Right atrium auricular region (tissue), 2 donors: ENCODE measurements around the gene TGFBR2. TPM values are rescaled to one million over a fixed set of nuclear protein-coding genes. Genes with fewer than 3 reads are reported as not detected.
"Not testable (repeated sequence)": the region's sequence is repeated elsewhere in the genome, so short reads cannot be mapped to it uniquely, and the experiment has no call there.

Source experiments
- DNase-seq: peaks from one replicate; pipeline ENCODE4 v3.0.0-alpha.2; 2019; ENCODE audit warnings: low spot score
- H3K27ac ChIP-seq, 2 donors: fragments of 200-600 bp; sonication (generic); 1 replicate in 1 of 2; 2 replicates in 1 of 2; pipeline ENCODE4 v1.5.1; 2016 to 2019
- H3K27me3 ChIP-seq, 2 donors: fragments of 200-600 bp; sonication (generic); one replicate each; pipeline versions ENCODE4 v1.5.1 to v1.6.0; 2017 to 2019
- H3K36me3 ChIP-seq: fragments of 200-600 bp; sonication (generic); one replicate; pipeline ENCODE4 v1.5.1; 2016
- H3K4me1 ChIP-seq, 2 donors: fragments of 200-600 bp; sonication (generic); one replicate each; pipeline versions ENCODE4 v1.5.1 to v1.6.0; 2017 to 2019
- H3K4me3 ChIP-seq, 2 donors: fragments of 200-600 bp; sonication (generic); 1 replicate in 1 of 2; 2 replicates in 1 of 2; pipeline ENCODE4 v1.5.1; 2017 to 2019; ENCODE audit warnings: mild to moderate bottlenecking in 1 of 2, moderate library complexity in 1 of 2
- H3K9me3 ChIP-seq, 2 donors: fragments of 200-600 bp; sonication (generic); one replicate each; pipeline ENCODE4 v1.5.1; 2019
- CTCF ChIP-seq, 2 donors: fragments of 200-600 bp; sonication (generic); IDR thresholded peaks; one replicate each; pipeline ENCODE4 v1.5.1; 2019; ENCODE audit warnings: antibody characterized with exemption in 2 of 2
- total RNA-seq, 2 donors: library from RNA; depleted of rRNA; stranded (reverse); fragments of >200 nt; gene quantifications; one replicate each; pipeline ENCODE4 v1.1.0, GENCODE V29; 2016

The TGFBR2 gene
- total RNA-seq, 2 donors from 2014 or later, result 205 to 210 TPM

- H3K4me3 ChIP-seq, result no peak overlapping the region
- peaks cover 24% of the 10 kb centered on the region for H3K36me3 ChIP-seq
- no peak for TF ChIP-seq CTCF (IDR thresholded peaks at IDR 0.05)
- H3K9me3 ChIP-seq, result no peaks in the 10 kb centered on the region
- peak overlapping the region; percentile 8 to 12 for H3K27ac ChIP-seq
- H3K27me3 ChIP-seq, result no peaks in the 10 kb centered on the region
- DNase-seq, result no peak
- peaks cover 0 to 78% of the 10 kb centered on the region in 2 donors for H3K4me1 ChIP-seq
These were observed 15.2 kb downstream of the TGFBR2 start for GRCh38 chr3:30621576-30621975.

- Histone ChIP-seq H3K27me3 (no peaks in the 10 kb centered on the region), H3K4me3 (no peak overlapping the region), H3K36me3 (peaks cover 24% of the 10 kb centered on the region), H3K4me1 (peaks cover 0 to 82% of the 10 kb centered on the region in 2 donors), H3K27ac (peak overlapping the region; percentile 12 to 33), H3K9me3 (no peaks in the 10 kb centered on the region)
- TF ChIP-seq CTCF (IDR thresholded peaks at IDR 0.05), result no peak
- DNase-seq, result no peak
These were observed 15.7 kb downstream of the TGFBR2 start for GRCh38 chr3:30622047-30622545.

GRCh38 chr3:30622790-30623189, 16.4 kb downstream of the TGFBR2 start:
- H3K27ac ChIP-seq, result peak overlapping the region; percentile 2 to 33
- H3K4me1 ChIP-seq, result peaks cover 0 to 84% of the 10 kb centered on the region in 2 donors
- TF ChIP-seq CTCF (IDR thresholded peaks at IDR 0.05), result no peak
- H3K27me3 ChIP-seq, result no peaks in the 10 kb centered on the region
- H3K4me3 ChIP-seq, result no peak overlapping the region
- no peak for DNase-seq
- H3K36me3 ChIP-seq, result peaks cover 23% of the 10 kb centered on the region
- H3K9me3 ChIP-seq, result no peaks in the 10 kb centered on the region

GRCh38 chr3:30623351-30623750, 16.9 kb downstream of the TGFBR2 start:
- H3K36me3 ChIP-seq, result peaks cover 20% of the 10 kb centered on the region

GRCh38 chr3:30624480-30624879, 18.1 kb downstream of the TGFBR2 start:
- H3K27me3 ChIP-seq, H3K4me3 ChIP-seq, DNase-seq, H3K9me3 ChIP-seq: not testable (repeated sequence)
- Histone ChIP-seq H3K36me3 (peaks cover 20% of the 10 kb centered on the region), H3K27ac (peak overlapping the region; percentile 38 to 70), H3K4me1 (peaks cover 0 to 87% of the 10 kb centered on the region in 2 donors)

More at GRCh38 chr3:30623351-30623750, 16.9 kb downstream of the TGFBR2 start:
- peaks cover 0 to 87% of the 10 kb centered on the region in 2 donors for H3K4me1 ChIP-seq
- H3K4me3 ChIP-seq, result no peak overlapping the region
- no peaks in the 10 kb centered on the region for H3K9me3 ChIP-seq
- no peak for DNase-seq
- peak overlapping the region in 1 of 2 donors; percentile 2 for H3K27ac ChIP-seq
- no peaks in the 10 kb centered on the region for H3K27me3 ChIP-seq
- no peak for TF ChIP-seq CTCF (IDR thresholded peaks at IDR 0.05)

GRCh38 chr3:30625541-30626438, 19.4 kb downstream of the TGFBR2 start:
- TF ChIP-seq CTCF (IDR thresholded peaks at IDR 0.05), result no peak
- Histone ChIP-seq H3K4me3 (no peak overlapping the region), H3K9me3 (no peaks in the 10 kb centered on the region), H3K27ac (peak overlapping the region; percentile 62 to 70), H3K4me1 (peaks cover 0 to 87% of the 10 kb centered on the region in 2 donors), H3K27me3 (no peaks in the 10 kb centered on the region), H3K36me3 (peaks cover 23% of the 10 kb centered on the region)
- DNase-seq, result no peak
